ENCODE results near the gene OR6C6.

DNA sequence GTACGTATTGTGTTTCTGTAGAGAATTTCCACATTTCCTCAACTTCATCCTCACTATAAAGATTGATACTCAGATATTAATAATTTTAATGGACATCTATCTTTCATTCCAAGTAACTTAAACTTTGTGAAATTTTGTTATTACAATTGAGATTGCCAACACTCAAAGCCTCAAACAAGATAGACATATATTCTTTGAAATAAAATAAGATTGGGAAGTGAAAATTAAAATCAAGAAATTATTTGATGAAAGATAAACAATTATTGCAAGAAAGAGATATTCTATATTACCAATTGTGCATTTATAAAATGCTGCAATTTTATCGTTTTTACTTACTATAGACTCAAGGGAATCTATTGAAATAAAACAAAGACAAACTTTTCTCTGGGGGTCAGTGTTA is at the start of gene OR6C6:
- TF ChIP-seq, protein P1, sequence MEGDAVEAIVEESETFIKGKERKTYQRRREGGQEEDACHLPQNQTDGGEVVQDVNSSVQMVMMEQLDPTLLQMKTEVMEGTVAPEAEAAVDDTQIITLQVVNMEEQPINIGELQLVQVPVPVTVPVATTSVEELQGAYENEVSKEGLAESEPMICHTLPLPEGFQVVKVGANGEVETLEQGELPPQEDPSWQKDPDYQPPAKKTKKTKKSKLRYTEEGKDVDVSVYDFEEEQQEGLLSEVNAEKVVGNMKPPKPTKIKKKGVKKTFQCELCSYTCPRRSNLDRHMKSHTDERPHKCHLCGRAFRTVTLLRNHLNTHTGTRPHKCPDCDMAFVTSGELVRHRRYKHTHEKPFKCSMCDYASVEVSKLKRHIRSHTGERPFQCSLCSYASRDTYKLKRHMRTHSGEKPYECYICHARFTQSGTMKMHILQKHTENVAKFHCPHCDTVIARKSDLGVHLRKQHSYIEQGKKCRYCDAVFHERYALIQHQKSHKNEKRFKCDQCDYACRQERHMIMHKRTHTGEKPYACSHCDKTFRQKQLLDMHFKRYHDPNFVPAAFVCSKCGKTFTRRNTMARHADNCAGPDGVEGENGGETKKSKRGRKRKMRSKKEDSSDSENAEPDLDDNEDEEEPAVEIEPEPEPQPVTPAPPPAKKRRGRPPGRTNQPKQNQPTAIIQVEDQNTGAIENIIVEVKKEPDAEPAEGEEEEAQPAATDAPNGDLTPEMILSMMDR (IDR thresholded peaks at IDR 0.05) = no peak
- TF ChIP-seq ZFX (IDR thresholded peaks at IDR 0.05; ENCODE audit: borderline replicate concordance) = no peak
